HG03280 (cell line): ENCODE measurements around the gene TLR10.
A peak's percentile ranks its signal among the peaks of the same experiment; 100 is the strongest.

Experiments used
- ATAC-seq: cut with Tn5 transposase; IDR thresholded peaks from one replicate; pipeline ENCODE4 v1.9.1; 2021; ENCODE audit warnings: mild to moderate bottlenecking, moderate library complexity; ENCODE audit not compliant: unreplicated experiment

The TLR10 gene

GRCh38 chr4:38734911-38735310, 47.9 kb downstream of the TLR10 start:
- ATAC-seq = no peak

- ATAC-seq = no peak
Measured at GRCh38 chr4:38734446-38734845, 48.3 kb downstream of the TLR10 start.

- ATAC-seq = no peak
Measured at GRCh38 chr4:38733663-38734062, 49.1 kb downstream of the TLR10 start.

- ATAC-seq = peak; percentile 80
Measured at GRCh38 chr4:38730830-38731646, 51.8 kb downstream of the TLR10 start.

- no peak for ATAC-seq
Measured at GRCh38 chr4:38730493-38730829, 52.3 kb downstream of the TLR10 start.

- ATAC-seq = no peak
Measured at GRCh38 chr4:38728631-38729141, 54.1 kb downstream of the TLR10 start.

- no peak for ATAC-seq
Measured at GRCh38 chr4:38724475-38724808, 58.3 kb downstream of the TLR10 start.

- no peak for ATAC-seq
Measured at GRCh38 chr4:38723726-38724474, 58.9 kb downstream of the TLR10 start.

- no peak for ATAC-seq
Measured at GRCh38 chr4:38723114-38723513, 59.7 kb downstream of the TLR10 start.
